HG03135 (cell line): ENCODE measurements around the gene C1orf87.
"Not testable (repeated sequence)": the region's sequence is repeated elsewhere in the genome, so short reads cannot be mapped to it uniquely, and the experiment has no call there.

Experiments
- ATAC-seq: cut with Tn5 transposase; IDR thresholded peaks from one replicate; pipeline ENCODE4 v1.9.1; 2021; ENCODE audit warnings: mild to moderate bottlenecking, moderate library complexity; ENCODE audit not compliant: unreplicated experiment

Gene C1orf87

DNA sequence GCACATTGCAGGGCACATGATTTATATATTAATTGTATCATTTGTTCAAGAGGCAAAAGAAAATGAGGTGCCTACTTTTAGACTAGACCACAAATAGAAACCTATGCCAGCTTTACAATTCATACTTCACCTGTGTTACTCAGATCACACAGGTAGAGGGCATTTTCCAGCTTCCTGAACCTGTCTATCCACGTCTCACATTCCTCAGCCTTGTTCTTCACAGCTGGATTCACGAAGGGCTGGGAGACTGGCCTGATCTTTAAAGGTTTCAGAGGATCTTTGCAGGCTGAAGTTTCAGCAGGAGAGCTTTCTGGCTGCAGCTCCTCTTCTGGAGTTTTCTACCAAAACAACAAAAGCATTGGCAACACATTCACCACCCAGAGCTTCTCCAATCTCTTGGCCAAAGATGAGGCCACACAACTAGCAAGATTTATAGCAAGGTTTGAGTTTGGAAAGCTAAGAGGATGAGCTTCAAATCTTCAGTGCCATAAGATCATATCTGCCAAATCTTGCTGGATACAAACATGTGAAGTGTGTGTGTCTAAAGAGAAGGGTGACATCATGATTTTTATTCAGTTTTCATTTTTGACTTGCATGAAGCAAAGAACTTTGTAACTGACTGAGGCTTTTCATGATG lies 76.0 kb downstream of the C1orf87 start:
- no peak for ATAC-seq

DNA sequence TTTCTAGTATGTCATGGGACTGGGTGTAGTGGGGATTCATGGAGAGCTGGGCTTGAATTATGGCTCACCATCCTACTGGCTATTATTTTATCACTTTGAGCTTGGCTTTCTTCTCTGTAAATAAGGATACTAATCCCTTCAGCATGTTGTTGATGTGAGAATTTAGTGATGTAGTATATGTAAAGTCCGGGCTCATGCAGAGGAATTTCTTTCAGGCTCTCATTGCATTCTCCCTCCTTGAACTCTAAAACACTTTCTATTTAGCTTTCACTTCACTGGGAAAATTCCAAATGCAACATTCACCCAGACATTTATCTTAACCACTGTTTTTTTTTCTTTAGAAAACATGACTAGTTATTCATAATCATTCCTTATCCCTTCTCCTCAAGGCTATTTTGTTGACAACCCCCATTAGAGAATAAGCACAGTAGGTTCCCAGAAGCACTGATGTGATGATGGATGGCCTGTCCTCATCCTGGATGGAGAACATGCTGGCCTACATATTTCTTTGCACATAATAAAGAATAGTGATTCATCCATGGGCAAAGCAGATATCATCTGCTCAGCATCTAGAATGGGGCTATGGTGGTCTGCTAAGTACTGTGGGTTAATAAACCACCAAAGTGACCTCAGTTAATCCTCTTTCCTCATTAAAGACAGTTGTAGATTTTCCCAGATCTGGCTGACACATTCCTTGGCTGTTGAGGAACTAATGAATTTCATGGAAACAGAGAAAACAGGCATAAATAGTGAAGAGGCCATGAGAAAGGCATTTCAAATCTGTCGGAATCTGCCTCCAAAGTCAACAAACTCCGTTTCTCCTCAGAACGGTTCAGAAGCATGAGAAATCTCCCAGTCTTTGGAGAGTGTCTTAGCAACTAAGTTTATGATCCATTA lies 79.0 kb downstream of the C1orf87 start:
- ATAC-seq: no peak

DNA sequence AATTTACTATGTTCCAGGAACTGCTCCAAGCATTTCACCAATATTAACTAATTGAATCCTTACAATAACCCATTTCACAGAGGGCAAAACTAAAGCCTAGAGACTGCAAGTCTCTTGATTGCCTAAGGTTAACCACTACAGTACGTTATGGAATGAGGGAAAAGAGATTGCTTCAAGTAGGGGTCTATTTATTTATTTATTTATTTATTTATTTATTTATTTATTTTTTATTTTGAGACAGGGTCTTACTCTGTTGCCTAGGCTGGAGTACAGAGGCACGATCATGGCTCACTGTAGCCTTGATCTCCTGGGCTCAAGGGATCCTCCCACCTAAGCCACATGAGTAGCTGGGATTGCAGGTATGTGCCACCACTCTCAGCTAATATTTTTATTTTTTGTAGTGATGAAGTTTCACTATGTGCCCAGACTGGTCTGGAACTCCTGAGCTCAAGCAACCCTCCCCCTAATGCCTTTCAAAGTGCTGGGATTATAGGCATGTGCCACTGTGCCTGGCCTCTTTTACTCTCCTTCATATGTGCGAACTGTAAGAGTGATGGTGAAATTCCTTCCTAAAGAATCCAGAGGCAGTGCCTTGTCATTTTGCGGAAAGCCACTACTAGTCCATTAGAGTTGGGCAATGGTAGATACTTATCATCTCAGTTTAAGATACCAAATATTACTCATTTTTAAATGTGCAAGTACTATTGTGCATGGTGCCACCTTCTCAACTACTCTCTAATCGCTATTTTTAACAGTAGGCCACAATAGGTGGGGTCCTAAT lies 81.3 kb downstream of the C1orf87 start:
- ATAC-seq: no peak

DNA sequence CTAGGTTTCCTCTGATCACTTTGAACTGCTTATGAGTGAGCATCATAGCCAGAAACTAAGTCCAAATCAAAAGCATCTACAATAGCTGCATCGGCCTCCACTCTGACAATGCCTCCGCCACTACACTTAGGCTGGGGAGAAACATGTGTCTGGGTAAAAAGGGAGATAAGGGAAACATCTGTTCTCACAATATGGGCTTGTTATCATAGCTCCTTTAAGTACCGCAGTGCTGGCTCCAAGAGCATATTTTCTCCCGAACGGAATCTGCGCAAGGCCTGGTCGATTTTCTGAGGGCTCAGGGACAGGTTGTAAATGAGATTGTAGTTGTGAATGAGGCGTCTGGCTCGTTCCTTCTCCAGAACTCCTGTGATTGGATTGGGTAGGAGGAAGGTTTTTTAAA lies 83.1 kb downstream of the C1orf87 start:
- ATAC-seq: no peak

DNA sequence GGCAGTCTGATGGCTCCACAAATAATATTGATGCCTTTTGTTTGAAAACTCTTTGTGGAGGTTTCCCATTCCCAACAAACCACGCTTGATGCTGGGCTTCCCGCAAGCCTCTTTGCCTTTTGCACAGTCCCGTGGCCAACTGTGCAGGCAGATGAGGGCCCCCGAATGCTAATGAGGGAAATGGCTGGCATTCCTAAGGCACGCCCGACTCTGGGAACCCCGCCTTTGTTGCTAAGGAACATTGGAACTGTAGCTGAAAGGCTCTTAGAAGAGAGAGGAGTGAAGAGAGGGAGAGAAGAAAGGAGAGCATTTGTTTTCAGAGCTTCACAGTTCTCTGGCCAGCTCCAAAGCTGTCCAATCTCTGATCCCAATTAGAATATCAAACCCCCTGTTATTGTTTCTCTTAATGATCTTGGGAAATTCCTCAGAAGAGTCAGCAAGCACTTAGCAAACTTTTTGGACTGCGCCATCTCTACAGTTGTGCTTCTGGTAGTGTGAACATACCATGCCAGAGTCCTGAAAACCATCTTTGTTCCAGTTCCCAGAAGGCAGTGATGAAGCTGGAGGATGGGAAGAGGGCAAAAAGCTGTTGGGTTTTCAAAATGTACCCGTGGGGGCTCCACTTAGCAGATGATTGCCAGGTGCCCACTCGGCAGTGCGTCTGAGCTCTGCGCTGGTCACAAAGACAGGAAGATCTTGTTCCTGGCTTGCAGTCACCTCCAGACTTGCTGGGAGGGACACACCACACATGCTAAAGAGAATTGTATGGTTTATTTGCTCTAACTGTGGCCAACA lies 86.9 kb downstream of the C1orf87 start:
- ATAC-seq: no peak

DNA sequence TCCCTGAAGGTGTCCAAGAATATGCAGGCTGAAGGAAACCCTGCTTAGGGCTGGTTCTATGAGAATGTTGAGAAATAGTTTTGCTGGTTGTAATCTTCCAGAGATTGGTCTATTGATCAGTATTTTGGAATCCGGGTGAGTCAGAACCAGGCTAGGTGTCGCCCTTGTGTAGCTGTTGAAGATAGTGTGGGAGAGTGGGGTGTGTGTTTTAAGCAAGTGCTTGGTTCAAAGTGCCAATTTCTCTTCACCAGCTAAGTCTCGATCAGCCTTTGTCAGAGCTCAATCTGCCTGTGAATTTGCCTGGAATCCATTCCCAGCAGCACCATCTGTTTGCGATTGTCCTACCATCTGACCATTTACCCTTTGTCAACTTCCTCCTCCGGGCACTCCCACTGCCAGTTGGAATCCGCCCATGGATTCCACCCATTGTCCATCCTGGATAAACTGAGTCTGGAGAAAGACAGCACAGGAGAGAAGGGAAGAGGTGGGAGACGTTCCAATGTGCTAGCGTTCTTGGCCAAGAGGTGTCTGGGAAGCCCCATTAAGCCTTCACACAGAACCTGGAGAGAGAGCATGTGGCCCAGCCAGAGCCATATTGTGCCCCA lies 87.6 kb downstream of the C1orf87 start:
- no peak for ATAC-seq

DNA sequence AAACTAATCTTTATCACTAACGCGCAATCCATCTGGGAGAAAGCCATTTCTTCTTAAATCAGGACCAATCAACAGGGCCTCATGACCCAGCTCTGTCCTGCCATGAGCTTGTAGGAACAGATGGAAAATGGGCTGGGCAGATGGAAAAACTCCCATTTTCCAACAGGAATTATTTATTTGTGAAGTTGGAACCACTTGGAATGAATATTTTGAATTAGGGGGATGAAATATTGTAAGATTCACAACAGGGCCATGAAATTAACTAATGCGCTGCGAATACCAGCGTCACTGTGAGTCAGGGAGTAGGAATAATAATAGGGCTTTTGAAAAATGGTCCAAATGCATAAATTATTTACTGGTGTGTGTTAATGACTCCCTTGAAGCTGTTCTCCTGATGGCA lies 93.9 kb downstream of the C1orf87 start:
- ATAC-seq: no peak

DNA sequence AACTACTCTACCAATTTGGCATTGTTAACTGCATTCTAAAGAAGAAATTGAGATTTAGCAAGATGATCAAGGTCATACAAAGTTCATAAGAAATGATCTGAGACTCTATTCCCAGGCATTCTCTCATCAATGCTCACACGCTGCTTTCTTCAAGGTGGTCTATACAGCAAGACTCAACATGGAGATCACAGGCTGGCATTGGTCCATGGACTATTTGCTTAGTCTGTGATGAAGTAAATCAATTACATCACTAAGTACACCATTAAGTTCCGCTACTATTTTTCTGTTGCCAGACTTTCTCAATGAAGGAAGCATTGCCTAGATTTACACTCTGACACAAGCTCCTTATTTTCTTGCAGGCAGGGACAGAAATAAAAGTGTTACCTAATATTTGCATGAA lies 95.1 kb downstream of the C1orf87 start:
- no peak for ATAC-seq

DNA sequence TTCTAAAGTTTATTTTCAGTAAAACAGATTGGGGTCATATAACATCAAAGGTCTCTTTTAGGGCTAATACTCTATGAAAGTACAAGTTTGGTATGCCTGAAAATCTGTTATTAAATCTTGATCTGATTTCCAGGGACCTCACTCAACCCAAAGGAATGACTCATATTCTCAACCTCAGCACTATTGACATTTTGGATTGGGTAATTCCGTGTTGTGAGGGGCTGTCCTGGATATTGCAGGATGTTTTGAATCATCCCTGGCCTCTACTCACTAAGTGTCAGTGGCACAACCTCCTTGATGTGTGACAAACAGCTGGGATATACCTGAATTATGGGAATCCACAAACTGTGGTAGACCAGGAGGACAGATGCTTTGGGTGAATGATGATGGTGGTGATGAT lies 95.5 kb downstream of the C1orf87 start:
- no peak for ATAC-seq

DNA sequence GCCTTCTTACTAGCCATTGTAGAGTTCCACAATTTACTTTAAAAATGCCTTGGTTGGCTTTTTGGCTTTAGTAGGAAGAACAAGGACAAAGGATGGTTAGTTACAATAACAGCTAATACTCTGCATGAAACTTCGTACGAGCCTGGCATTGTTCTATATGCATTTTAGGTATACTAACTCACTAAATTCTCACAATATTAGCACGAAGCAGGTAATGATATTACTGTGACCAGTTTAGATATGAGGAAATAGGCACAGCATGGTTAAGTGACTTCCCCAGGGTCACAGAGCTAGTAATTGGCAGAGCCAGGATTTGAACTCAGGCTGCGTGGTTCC lies 96.5 kb downstream of the C1orf87 start:
- ATAC-seq: no peak

DNA sequence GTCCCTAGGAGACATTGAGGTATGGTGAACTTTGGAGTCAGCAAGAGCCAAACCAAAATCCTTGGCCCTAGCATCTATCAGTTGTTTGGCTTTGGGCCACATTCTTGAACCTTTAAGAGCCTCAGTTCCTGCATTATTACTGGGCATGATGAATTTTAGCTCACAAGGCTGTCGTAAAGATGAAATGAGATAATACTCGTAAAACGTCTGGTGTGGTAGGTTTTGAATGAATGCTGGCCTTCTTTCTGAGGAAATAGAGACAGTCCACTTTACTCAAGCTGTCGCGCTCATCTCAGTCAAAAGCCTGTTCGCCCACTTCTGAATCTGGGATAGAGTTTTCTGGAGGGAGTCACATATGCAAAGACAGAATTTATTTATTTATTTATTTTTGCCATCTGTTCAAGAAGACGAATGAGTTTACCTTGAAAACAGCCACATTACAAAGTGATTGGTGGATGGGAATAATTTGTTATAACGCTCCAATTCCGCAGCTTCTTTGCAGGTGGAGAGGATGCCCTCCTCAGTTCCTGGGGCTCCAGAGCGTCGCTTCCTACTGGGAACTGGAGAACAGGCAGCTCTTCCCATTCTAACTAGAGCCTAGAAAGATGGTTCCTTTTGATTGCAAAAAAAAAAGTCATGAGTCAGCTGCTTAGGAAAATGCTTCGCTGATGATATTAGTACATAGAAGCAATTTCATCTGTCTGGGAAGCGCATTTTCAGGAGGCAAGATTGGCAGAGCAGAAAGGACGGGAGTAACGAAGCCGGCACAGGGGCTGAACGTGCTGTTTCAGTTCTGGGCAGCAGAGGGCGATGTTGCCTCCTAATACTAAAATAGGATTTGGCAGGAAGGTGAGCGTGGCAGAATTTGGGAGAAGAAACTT lies 97.1 kb downstream of the C1orf87 start:
- ATAC-seq: no peak

DNA sequence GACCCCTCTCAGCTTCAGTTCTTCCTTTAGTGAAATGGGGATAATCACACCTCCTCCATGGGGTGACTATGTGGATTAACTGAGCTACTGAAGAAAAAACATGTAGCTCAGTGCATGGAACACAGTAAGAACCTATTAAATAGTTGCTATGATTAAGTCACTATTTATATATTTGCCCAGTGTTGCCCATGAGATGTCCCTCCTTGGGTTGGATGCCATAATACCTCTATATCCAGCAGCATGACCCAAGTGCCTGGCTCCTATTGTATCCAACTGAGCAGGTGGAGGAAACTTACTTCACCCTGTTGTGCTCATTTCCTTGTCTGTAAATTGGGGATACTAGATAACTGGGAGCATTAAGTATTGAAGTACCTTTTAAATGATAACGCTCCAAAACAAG lies 99.9 kb downstream of the C1orf87 start:
- no peak for ATAC-seq

DNA sequence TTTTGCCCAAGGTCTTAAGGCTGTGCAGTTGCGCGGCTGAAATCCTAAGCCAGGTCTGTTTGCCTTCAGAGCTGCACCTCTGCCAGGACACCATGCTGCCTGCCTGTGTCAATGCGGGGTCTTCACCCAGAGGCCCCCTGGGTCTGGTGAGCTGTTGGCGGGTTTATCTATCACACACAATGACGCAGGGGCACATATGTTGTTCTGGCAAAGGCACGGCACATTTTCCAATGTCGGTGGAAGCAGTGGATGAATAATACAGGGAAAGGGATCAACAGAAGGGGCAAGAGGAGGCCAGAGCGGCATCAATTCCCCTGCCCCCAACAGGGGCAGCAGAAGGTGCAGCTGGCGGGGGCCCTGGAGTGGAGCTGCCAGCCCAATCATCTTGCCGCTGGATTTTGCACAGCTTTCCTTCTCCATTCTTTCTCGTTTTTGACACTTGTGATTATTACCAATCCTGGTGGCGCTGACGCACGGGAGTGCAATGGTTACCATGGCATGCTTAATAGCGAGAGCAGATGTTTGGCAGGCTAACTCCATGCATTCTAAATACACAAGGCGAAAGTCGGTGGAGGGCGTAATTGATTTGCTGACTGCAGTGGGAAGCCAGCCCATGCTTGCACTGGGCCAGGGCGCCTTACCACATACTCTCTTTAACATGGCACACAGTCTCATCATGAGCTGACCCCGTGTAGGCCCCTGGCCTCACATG lies 101.2 kb downstream of the C1orf87 start:
- ATAC-seq: no peak

DNA sequence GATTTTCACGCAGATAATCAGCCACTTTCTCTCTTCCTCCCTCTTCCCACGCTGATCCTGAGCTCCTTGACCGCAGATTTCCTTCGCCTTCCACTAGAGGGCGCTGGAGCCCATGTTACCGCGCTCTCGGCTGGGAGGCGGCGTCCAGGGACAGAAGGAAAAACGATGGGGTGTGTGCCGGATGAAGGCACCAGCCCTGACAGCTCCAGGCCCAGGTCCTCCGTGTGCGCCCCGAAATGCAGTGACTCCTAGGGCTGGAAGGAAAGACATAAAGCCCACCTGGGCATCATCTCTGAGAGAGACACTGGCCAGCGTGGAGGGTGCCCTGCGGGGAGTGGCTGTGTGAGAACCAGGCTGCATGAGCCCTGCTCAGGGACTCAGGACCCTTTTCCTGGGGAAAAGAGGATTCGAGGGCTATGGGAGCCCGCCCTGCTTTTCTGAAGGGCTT lies 102.1 kb downstream of the C1orf87 start:
- peak; percentile 73 for ATAC-seq

DNA sequence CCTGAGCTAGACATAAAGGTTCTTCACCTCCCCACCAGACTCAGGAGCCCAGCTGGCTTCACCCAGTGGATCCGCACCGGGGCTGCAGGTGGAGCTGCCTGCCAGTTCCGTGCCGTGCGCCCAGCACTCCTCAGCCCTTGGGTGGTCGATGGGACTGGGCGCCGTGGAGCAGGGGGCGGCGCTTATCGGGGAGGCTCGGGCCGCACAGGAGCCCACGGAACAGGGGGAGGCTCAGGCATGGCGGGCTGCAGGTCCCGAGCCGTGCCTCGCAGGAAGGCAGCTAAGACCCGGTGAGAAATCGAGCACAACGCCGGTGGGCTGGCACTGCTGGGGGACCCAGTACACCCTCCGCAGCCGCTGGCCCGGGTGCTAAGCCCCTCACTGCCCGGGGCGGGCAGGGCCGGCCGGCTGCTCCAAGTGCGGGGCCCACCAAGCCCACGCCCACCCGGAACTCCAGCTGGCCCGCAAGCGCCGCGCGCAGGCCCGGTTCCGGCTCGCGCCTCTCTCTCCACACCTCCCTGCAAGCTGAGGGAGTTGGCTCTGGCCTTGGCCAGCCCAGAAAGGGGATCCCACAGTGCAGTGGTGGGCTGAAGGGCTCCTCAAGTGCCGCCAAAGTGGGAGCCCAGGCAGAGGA lies 103.9 kb downstream of the C1orf87 start:
- ATAC-seq: not testable (repeated sequence)

DNA sequence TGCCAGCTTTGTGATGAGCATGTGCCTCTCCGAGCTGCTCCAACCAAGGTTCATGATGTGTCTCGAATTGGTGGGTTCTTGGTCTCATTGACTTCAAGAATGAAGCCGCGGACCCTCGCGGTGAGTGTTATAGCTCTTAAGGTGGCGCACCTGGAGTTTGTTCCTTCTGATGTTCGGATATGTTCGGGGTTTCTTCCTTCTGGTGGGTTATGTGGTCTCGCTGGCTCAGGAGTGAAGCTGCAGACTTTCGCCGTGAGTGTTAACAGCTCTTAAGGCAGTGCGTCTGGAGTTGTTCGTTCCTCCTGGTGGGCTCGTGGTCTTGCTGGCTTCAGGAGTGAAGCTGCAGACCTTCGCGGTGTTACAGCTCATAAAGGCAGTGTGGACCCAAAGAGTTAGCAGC lies 104.8 kb downstream of the C1orf87 start:
- not testable (repeated sequence) for ATAC-seq

DNA sequence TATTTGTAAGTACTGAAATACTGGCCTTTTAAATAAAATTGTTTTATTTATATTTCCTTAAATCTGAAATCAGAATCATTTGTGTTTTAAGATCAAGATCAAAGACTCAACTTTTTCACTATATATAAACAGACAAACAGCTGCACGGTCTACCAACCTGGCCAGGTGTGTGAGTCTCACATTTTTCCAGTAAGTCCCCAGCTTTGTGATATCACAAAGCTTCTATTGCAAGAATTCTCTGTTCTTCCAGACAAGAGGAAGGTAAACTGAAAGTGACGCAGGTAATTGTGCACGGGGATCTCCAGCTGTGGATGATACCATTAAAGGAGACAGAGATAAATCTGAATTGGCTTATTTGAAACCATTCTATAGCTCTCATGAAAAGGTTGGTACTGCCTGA lies 105.8 kb downstream of the C1orf87 start:
- no peak for ATAC-seq

DNA sequence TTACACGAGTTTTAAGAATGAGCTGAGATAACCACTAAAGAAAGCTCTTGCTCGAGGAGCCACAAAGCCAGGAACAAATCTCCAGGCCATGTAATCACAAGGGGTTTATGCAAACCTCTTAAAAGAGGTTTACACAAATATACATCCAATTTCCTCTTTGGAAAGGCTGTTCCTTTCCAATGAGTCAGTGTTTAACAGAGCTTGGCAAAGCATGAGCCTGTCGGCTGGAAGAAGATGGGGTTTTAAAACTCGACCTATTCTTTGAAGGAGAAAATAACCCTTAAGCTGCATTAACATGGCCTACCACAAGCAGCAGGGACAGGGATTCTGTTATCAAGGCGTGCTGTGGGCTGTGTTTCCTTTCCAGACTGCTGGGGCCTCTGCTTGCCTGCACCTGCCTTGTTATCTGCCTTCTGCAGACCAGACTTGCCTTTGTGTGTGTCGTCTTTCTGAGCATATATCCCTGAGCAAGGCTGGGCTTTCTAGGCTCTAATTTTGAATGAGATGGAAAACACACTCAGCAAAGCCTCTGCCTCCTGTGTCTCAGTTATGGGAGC lies 106.4 kb downstream of the C1orf87 start:
- no peak for ATAC-seq
